K562 (cell line): ENCODE data around the gene NFATC1. TPM values are rescaled to one million over a fixed set of nuclear protein-coding genes. Genes with fewer than 3 reads are reported as not detected.

Experiments used
- ATAC-seq: fragments of 200-7000 bp; cut with Tn5 transposase; 3 replicates; pipeline ENCODE4 v1.9.1; 2020; ENCODE audit warnings: moderate library complexity
- BruUV-seq: library from RNA; stranded (reverse); fragments of 400-500 nt; replicated peaks from 2 replicates; lab custom pipeline; 2021; lab: Mats Ljungman, UMichigan
- CTCF ChIA-PET: fragments of 300-600 bp; formaldehyde crosslinking; extraction: SDS; loops from one replicate; lab custom pipeline; 2021; ENCODE audit warnings: low intra/inter-chr PET ratio; lab: Yijun Ruan, JAX
- POLR2A ChIA-PET: fragments of 300-600, 350-650 bp; sonication (Branson Sonifier 250); formaldehyde crosslinking; extraction: SDS; loops from one replicate; lab custom pipeline; 2021; ENCODE audit warnings: antibody characterized with exemption, inconsistent platforms; lab: Yijun Ruan, JAX
- DNase-seq, 4 experiments: peaks; one replicate each; pipeline versions ENCODE4 v3.0.0 to v3.0.0-alpha.2; 2011 to 2018; ENCODE audit warnings: low spot score in 3 of 4, mixed read lengths in 3 of 4; ENCODE audit errors: extremely low read depth in 1 of 4
- FAIRE-seq: peaks from 2 replicates; lab custom pipeline; 2011; peaks lifted over from hg19 to GRCh38; lab: Jason Lieb, UNC
- H2AFZ ChIP-seq: 2 replicates; pipeline ENCODE4 v1.6.0; 2011; ENCODE audit warnings: low read depth, low read length, control low read depth, inconsistent platforms
- H3K27ac ChIP-seq: fragments of 200-600 bp; 3 replicates; pipeline ENCODE4 v1.8.0; 2011; ENCODE audit warnings: low read depth, mild to moderate bottlenecking, control low read depth, inconsistent platforms, low read length, moderate library complexity, mixed read lengths; ENCODE audit errors: extremely low read depth
- H3K27me3 ChIP-seq, 2 experiments: fragments of 300-600 bp in 1 of 2; 2 replicates in 1 of 2; 3 replicates in 1 of 2; pipeline versions ENCODE4 v1.6.0 to v1.8.0; 2011; ENCODE audit warnings: inconsistent platforms in 2 of 2, low read length in 2 of 2, mild to moderate bottlenecking in 1 of 2, mixed read lengths in 1 of 2, moderate library complexity in 1 of 2; ENCODE audit not compliant: control insufficient read depth in 2 of 2, insufficient read depth in 2 of 2
- H3K36me3 ChIP-seq: fragments of 300-600 bp; 3 replicates; pipeline ENCODE4 v1.8.0; 2011; ENCODE audit warnings: mild to moderate bottlenecking, low read length, inconsistent platforms; ENCODE audit not compliant: control insufficient read depth, insufficient read depth
- H3K4me1 ChIP-seq, 2 experiments: fragments of 200-600 bp in 1 of 2; replicated peaks in 1 of 2; 2 replicates in 1 of 2; 3 replicates in 1 of 2; pipeline versions ENCODE4 v1.5.1 to v1.8.0; 2011; ENCODE audit warnings: inconsistent platforms in 2 of 2, low read length in 2 of 2, mild to moderate bottlenecking in 1 of 2, mixed read lengths in 1 of 2, moderate library complexity in 1 of 2; ENCODE audit not compliant: control insufficient read depth in 2 of 2, insufficient read depth in 2 of 2
- H3K4me2 ChIP-seq: 2 replicates; pipeline ENCODE4 v1.6.1; 2011; ENCODE audit warnings: low read length, control low read depth, inconsistent platforms, mixed read lengths; ENCODE audit not compliant: insufficient read depth
- H3K4me3 ChIP-seq: fragments of 200-600 bp; sonication (generic), shearing (Covaris generic); 2 replicates; pipeline ENCODE4 v1.5.1; 2016; ENCODE audit warnings: control low read depth, inconsistent platforms
- H3K79me2 ChIP-seq: fragments of 200-600 bp; 3 replicates; pipeline ENCODE4 v1.8.0; 2011; ENCODE audit warnings: low read length, inconsistent platforms; ENCODE audit not compliant: control insufficient read depth, insufficient read depth
- H3K9ac ChIP-seq, 2 experiments: 2 replicates each; pipeline versions ENCODE4 v1.6.0 to v1.6.1; 2011; ENCODE audit warnings: low read depth in 2 of 2, low read length in 2 of 2, control low read depth in 1 of 2, inconsistent platforms in 1 of 2, mild to moderate bottlenecking in 1 of 2, mixed read lengths in 1 of 2; ENCODE audit not compliant: insufficient read depth in 1 of 2
- H3K9me1 ChIP-seq: one replicate; pipeline ENCODE4 v1.6.0; 2011; ENCODE audit warnings: inconsistent platforms, mild to moderate bottlenecking, low read length, moderate library complexity; ENCODE audit not compliant: control insufficient read depth, insufficient read depth
- H3K9me3 ChIP-seq: replicated peaks from 2 replicates; pipeline ENCODE4 v1.5.1; 2011; ENCODE audit warnings: low read depth, low read length, inconsistent platforms; ENCODE audit not compliant: control insufficient read depth, insufficient read depth
- H4K20me1 ChIP-seq: replicated peaks from 2 replicates; pipeline ENCODE4 v1.6.1; 2011; ENCODE audit warnings: low read length, inconsistent platforms, mixed read lengths; ENCODE audit not compliant: control insufficient read depth, insufficient read depth
- BHLHE40 ChIP-seq: IDR thresholded peaks from 2 replicates; pipeline ENCODE4 v1.6.1; 2011; ENCODE audit warnings: low read length, improper control_type of control experiment
- CCAR2 ChIP-seq: fragments of 200-400 bp; formaldehyde crosslinking; IDR thresholded peaks from 2 replicates; pipeline ENCODE4 v1.6.1; 2017; ENCODE audit warnings: mild to moderate bottlenecking, low read depth, low read length
- HINFP ChIP-seq: fragments of 450-650 bp; conservative IDR thresholded peaks from 2 replicates; pipeline ENCODE4 v1.6.1; 2016; ENCODE audit warnings: missing genetic modification characterization, low read depth, mild to moderate bottlenecking, control low read depth, missing compliant biosample characterization
- POLR2B ChIP-seq: fragments of 450-650 bp; IDR thresholded peaks from 2 replicates; pipeline ENCODE4 v1.6.1; 2018; ENCODE audit warnings: low read depth; ENCODE audit not compliant: partially characterized antibody
- PPARD ChIP-seq: fragments of 250-450 bp; sonication (Bioruptor Pico); IDR thresholded peaks from 2 replicates; pipeline ENCODE4 v1.8.0; 2022; ENCODE audit warnings: inconsistent platforms, mild to moderate bottlenecking, moderate library complexity
- RAD51 ChIP-seq: fragments of 450-650 bp; IDR thresholded peaks from 2 replicates; pipeline ENCODE4 v1.7.1; 2016; ENCODE audit warnings: low read depth, mild to moderate bottlenecking, borderline replicate concordance
- SMAD3 ChIP-seq: fragments of 450-650 bp; formaldehyde crosslinking; conservative IDR thresholded peaks from 2 replicates; pipeline ENCODE4 v1.4.0; 2020; ENCODE audit warnings: mild to moderate bottlenecking
- TCF3 ChIP-seq: sonication (generic); formaldehyde crosslinking; IDR thresholded peaks from 2 replicates; pipeline ENCODE4 v1.4.0; 2020; ENCODE audit warnings: mild to moderate bottlenecking, missing genetic modification reagents
- TGIF2 ChIP-seq: sonication (generic); formaldehyde crosslinking; IDR thresholded peaks from 2 replicates; pipeline ENCODE4 v1.8.1; 2022; ENCODE audit warnings: mild to moderate bottlenecking, missing genetic modification reagents, moderate library complexity
- THRB ChIP-seq: fragments of 450-650 bp; formaldehyde crosslinking; conservative IDR thresholded peaks from 2 replicates; pipeline ENCODE4 v1.4.0; 2022; ENCODE audit warnings: mild to moderate bottlenecking, missing genetic modification characterization
- TRIM28 ChIP-seq: fragments of 450-650 bp; IDR thresholded peaks from 2 replicates; pipeline ENCODE4 v1.6.1; 2017
- ZEB2 ChIP-seq: fragments of 450-650 bp; IDR thresholded peaks from 2 replicates; pipeline ENCODE4 v1.6.1; 2016
- ZKSCAN3 ChIP-seq: fragments of 250-450 bp; sonication (Bioruptor Pico); IDR thresholded peaks from 2 replicates; pipeline ENCODE4 v1.4.0; 2020
- ZNF133 ChIP-seq: fragments of 250-450 bp; sonication (Bioruptor Pico); IDR thresholded peaks from 2 replicates; pipeline ENCODE4 v1.4.0; 2020; ENCODE audit warnings: mild to moderate bottlenecking
- ZNF274 ChIP-seq: IDR thresholded peaks from 2 replicates; pipeline ENCODE4 v1.6.1; 2011; ENCODE audit warnings: low read depth, mild to moderate bottlenecking, low read length, moderate library complexity, borderline replicate concordance
- WGBS: fragments of 100-300 bp; shearing (Covaris generic); methylation state at CpG from one replicate; pipeline ENCODE4 v1.1.6; 2016; ENCODE audit warnings: low coverage, mixed read lengths; ENCODE audit not compliant: insufficient coverage; ENCODE audit errors: missing lambda C conversion rate; 5-methylcytosine and 5-hydroxymethylcytosine counted together
- in situ Hi-C: fragments of 300-500 bp; cut with MboI; formaldehyde crosslinking; loops from 4 replicates; pipeline ENCODE4 v1.15.0; 2018; ENCODE audit warnings: inconsistent platforms, mixed read lengths
- intact Hi-C: fragments of 100-400 bp; cut with micrococcal nuclease; formaldehyde crosslinking; loops from 2 replicates; pipeline ENCODE4 v1.14.2; 2022
- polyA plus RNA-seq, 8 experiments: library from polyadenylated mRNA; depleted of rRNA in 4 of 8; stranded (reverse) in 5 of 8; unstranded in 3 of 8; fragments of >200 nt; fragmentation: Nextera tagmentation in 2 of 8; fragmentation: Illumina TruSeq in 1 of 8; extraction: Ambion mirVana in 2 of 8; extraction: Trizol in 1 of 8; gene quantifications; 2 replicates each; pipeline versions ENCODE4 v1.2.1 to v1.2.3, GENCODE V29; 2011 to 2014; ENCODE audit warnings: inconsistent platforms in 1 of 8, missing spikeins in 1 of 8
- total RNA-seq, 7 experiments: library from RNA; depleted of rRNA in 6 of 7; stranded (reverse); fragments of >200 nt in 6 of 7; fragmentation: Illumina TruSeq in 2 of 7; extraction: Trizol in 2 of 7; gene quantifications; 2 replicates each; pipeline versions ENCODE4 v1.2.1 to v1.2.3, GENCODE V29; 2011 to 2021; ENCODE audit warnings: low replicate concordance in 1 of 7
- TF ChIP-seq, protein P1 (sequence below): fragments of 450-650 bp; IDR thresholded peaks from 2 replicates; pipeline ENCODE4 v1.6.1; 2016; ENCODE audit warnings: missing biosample characterization, missing genetic modification characterization
- TF ChIP-seq, protein P2 (sequence below), 2 experiments: fragments of 450-650 bp in 1 of 2; sonication (generic) in 1 of 2; formaldehyde crosslinking; conservative IDR thresholded peaks; 2 replicates each; pipeline versions ENCODE4 v1.4.0 to v1.8.1; 2020 to 2022; ENCODE audit warnings: mild to moderate bottlenecking in 1 of 2, missing genetic modification reagents in 1 of 2
- TF ChIP-seq, protein P3 (sequence below): fragments of 450-650 bp; formaldehyde crosslinking; IDR thresholded peaks from 2 replicates; pipeline ENCODE4 v1.4.0; 2020; ENCODE audit warnings: mild to moderate bottlenecking, moderate library complexity

Gene NFATC1
- total and polyA plus RNA-seq, 9 of the 15 experiments (the other 6 are each of a cell fraction or from before 2014, with no cell fraction given): 1.1 to 16.4 (median 2.5) TPM

- Histone ChIP-seq H3K4me2 (no peak overlapping the region), H2AFZ (no peak overlapping the region), H4K20me1 (no peaks in the 10 kb centered on the region), H3K4me1 (no peaks in the 10 kb centered on the region), H3K9me3 (no peaks in the 10 kb centered on the region), H3K9ac (no peak overlapping the region), H3K27ac (no peak overlapping the region), H3K36me3 (no peaks in the 10 kb centered on the region), H3K79me2 (no peaks in the 10 kb centered on the region), H3K4me3 (no peak overlapping the region), H3K9me1 (no peaks in the 10 kb centered on the region), H3K27me3 (no peaks in the 10 kb centered on the region)
- ChIA-PET CTCF (no interaction called here), POLR2A (no interaction called here)
- FAIRE-seq (no peak), DNase-seq (no peak), ATAC-seq (no peak)
- 86% methylated on average over 9 of the region's 10 CpGs for WGBS
- intact Hi-C loops (no loop called here), in situ Hi-C loops (no loop called here)
- no TSS peak for BruUV-seq
- TF ChIP-seq SMAD3 (CRISPR knock-in tag) (no peak), HINFP (no peak), PPARD (no peak), CCAR2 (no peak), POLR2B (no peak), ZEB2 (no peak), RAD51 (no peak), TRIM28 (no peak), ZNF133 (CRISPR knock-in tag) (no peak), BHLHE40 (no peak), ZKSCAN3 (CRISPR knock-in tag) (no peak), TCF3 (CRISPR knock-in tag) (no peak), THRB (CRISPR knock-in tag) (no peak), TGIF2 (CRISPR knock-in tag) (no peak), ZNF274 (no peak)
- TF ChIP-seq, protein P1, sequence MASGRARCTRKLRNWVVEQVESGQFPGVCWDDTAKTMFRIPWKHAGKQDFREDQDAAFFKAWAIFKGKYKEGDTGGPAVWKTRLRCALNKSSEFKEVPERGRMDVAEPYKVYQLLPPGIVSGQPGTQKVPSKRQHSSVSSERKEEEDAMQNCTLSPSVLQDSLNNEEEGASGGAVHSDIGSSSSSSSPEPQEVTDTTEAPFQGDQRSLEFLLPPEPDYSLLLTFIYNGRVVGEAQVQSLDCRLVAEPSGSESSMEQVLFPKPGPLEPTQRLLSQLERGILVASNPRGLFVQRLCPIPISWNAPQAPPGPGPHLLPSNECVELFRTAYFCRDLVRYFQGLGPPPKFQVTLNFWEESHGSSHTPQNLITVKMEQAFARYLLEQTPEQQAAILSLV (tag): no peak
- TF ChIP-seq, protein P2, sequence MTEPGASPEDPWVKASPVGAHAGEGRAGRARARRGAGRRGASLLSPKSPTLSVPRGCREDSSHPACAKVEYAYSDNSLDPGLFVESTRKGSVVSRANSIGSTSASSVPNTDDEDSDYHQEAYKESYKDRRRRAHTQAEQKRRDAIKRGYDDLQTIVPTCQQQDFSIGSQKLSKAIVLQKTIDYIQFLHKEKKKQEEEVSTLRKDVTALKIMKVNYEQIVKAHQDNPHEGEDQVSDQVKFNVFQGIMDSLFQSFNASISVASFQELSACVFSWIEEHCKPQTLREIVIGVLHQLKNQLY (CRISPR knock-in tag; conservative IDR thresholded peaks at IDR 0.05): no peak
- TF ChIP-seq, protein P3, sequence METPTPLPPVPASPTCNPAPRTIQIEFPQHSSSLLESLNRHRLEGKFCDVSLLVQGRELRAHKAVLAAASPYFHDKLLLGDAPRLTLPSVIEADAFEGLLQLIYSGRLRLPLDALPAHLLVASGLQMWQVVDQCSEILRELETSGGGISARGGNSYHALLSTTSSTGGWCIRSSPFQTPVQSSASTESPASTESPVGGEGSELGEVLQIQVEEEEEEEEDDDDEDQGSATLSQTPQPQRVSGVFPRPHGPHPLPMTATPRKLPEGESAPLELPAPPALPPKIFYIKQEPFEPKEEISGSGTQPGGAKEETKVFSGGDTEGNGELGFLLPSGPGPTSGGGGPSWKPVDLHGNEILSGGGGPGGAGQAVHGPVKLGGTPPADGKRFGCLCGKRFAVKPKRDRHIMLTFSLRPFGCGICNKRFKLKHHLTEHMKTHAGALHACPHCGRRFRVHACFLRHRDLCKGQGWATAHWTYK (CRISPR knock-in tag): no peak
Observed at GRCh38 chr18:79372461-79372860, 23.3 kb upstream of the NFATC1 start.
